AG04449 (cell line): ENCODE measurements around the gene SYTL1.

Experiments
- CTCF ChIA-PET: fragments of 350-600 bp; formaldehyde crosslinking; extraction: SDS; loops from one replicate; lab custom pipeline; 2021; ENCODE audit warnings: antibody characterized with exemption; lab: Yijun Ruan, JAX
- POLR2A ChIA-PET: fragments of 400-600, 350-600 bp; formaldehyde crosslinking; extraction: SDS; loops from one replicate; lab custom pipeline; 2020; ENCODE audit warnings: antibody characterized with exemption, inconsistent platforms; lab: Yijun Ruan, JAX
- DNase-seq: peaks from one replicate; pipeline ENCODE4 v3.0.0-alpha.2; 2010; ENCODE audit warnings: low read depth, low spot score
- H3K4me3 ChIP-seq: 2 replicates; pipeline ENCODE4 v1.5.1; 2011; ENCODE audit warnings: low read depth, mild to moderate bottlenecking, control low read depth, low read length
- CTCF ChIP-seq: IDR thresholded peaks from one replicate; pipeline ENCODE4 v1.5.1; 2011; ENCODE audit warnings: mild to moderate bottlenecking, moderate library complexity, low read length, control low read depth, inconsistent platforms; ENCODE audit not compliant: insufficient read depth; ENCODE audit errors: missing control alignments

The SYTL1 gene

GRCh38 chr1:27339213-27339612 is 2.6 kb upstream of the SYTL1 start:
- no peak for TF ChIP-seq CTCF
- CTCF ChIA-PET, result interaction anchor here (1.6 to 2.8 kb wide), 6 partner anchors 10 to 40 kb away, joined by 5 to 12 read pairs (median 8); partner anchors contain the start of gene MAP3K6

GRCh38 chr1:27342391-27342777 is 562 bp downstream of the SYTL1 start:
- TF ChIP-seq CTCF, result no peak

More at GRCh38 chr1:27339213-27339612, 2.6 kb upstream of the SYTL1 start:
- no peak for DNase-seq
- no peak overlapping the region for H3K4me3 ChIP-seq
- POLR2A ChIA-PET, result no interaction called here

GRCh38 chr1:27342778-27343638 is 1.2 kb downstream of the SYTL1 start:
- no peak overlapping the region for H3K4me3 ChIP-seq
- DNase-seq, result no peak
- CTCF ChIA-PET, result interaction anchor here (0.7 to 8.2 kb wide), 6 partner anchors 10 to 42 kb away, joined by 3 to 100 read pairs (median 7); partner anchors contain the start of gene MAP3K6
- POLR2A ChIA-PET, result interaction anchor here (0.9 kb wide), 1 partner anchor 11 kb away, joined by 3 read pairs; no protein-coding TSS in a partner anchor
- TF ChIP-seq CTCF, result no peak

More at GRCh38 chr1:27342391-27342777, 562 bp downstream of the SYTL1 start:
- ChIA-PET CTCF (interaction anchor here (1.7 to 8.2 kb wide), 3 partner anchors 9 to 24 kb away, joined by 9 to 100 read pairs (median 69); partner anchors contain the start of gene MAP3K6), POLR2A (interaction anchor here (0.9 kb wide), 1 partner anchor 10 kb away, joined by 3 read pairs; no protein-coding TSS in a partner anchor)
- no peak overlapping the region; the same call in 1 of the 2 replicates for H3K4me3 ChIP-seq
- DNase-seq, result no peak

GRCh38 chr1:27343639-27344025 is 1.8 kb downstream of the SYTL1 start:
- no peak for DNase-seq
- ChIA-PET POLR2A (no interaction called here), CTCF (interaction anchor here (0.7 to 8.2 kb wide), 6 partner anchors 10 to 43 kb away, joined by 3 to 100 read pairs (median 5); partner anchors contain the start of gene MAP3K6)
- no peak for TF ChIP-seq CTCF
- no peak overlapping the region for H3K4me3 ChIP-seq

GRCh38 chr1:27345272-27345671 is 3.5 kb downstream of the SYTL1 start:
- no peak for TF ChIP-seq CTCF
- H3K4me3 ChIP-seq, result no peak overlapping the region
- ChIA-PET CTCF (interaction anchor here (0.6 to 8.2 kb wide), 6 partner anchors 12 to 223 kb away, joined by 3 to 100 read pairs (median 10); partner anchors contain the start of gene MAP3K6), POLR2A (no interaction called here)
- no peak for DNase-seq

- CTCF ChIA-PET, result interaction anchor here (0.8 to 8.2 kb wide), 6 partner anchors 10 to 20 kb away, joined by 3 to 100 read pairs (median 10); partner anchors contain the start of gene MAP3K6
- DNase-seq, result no peak
- no peak for TF ChIP-seq CTCF
- no peak overlapping the region for H3K4me3 ChIP-seq
- POLR2A ChIA-PET, result no interaction called here
Observed at GRCh38 chr1:27346357-27346756, 4.5 kb downstream of the SYTL1 start.
